ENCODE measurements around the gene CKS2.

The CKS2 gene

GRCh38 chr9:89347651-89348050 is 36.7 kb downstream of the CKS2 start:
- H3K4me2 ChIP-seq (ENCODE audit: low read depth, low read length, poor library complexity, severe bottlenecking), result no peak overlapping the region
- H2AFZ ChIP-seq (ENCODE audit: low read depth, low read length, severe bottlenecking), result no peak overlapping the region
- H3K4me3 ChIP-seq (ENCODE audit: insufficient read depth, low read length, poor library complexity, severe bottlenecking), result no peak overlapping the region
- no peak for TF ChIP-seq CTCF (IDR thresholded peaks at IDR 0.05; ENCODE audit: insufficient read depth, low read length, poor library complexity, severe bottlenecking)
- no peaks in the 10 kb centered on the region for H3K79me2 ChIP-seq (ENCODE audit: insufficient read depth, low read length)
- peaks cover 25% of the 10 kb centered on the region for H3K36me3 ChIP-seq (ENCODE audit: low read length)
- no peaks in the 10 kb centered on the region for H3K27me3 ChIP-seq (ENCODE audit: low read length)
- no peaks in the 10 kb centered on the region for H3K9me3 ChIP-seq (ENCODE audit: insufficient read depth, low read length)
- no peak overlapping the region for H3K9ac ChIP-seq (ENCODE audit: low read length)
- H3K27ac ChIP-seq (ENCODE audit: low read depth, low read length), result no peak overlapping the region
- H3K9me2 ChIP-seq (replicated peaks; ENCODE audit: insufficient read depth, low read length), result no peaks in the 10 kb centered on the region
- H3F3A ChIP-seq (ENCODE audit: insufficient read depth), result no peaks in the 10 kb centered on the region
- no peaks in the 10 kb centered on the region for H4K20me1 ChIP-seq (ENCODE audit: low read depth, low read length)

GRCh38 chr9:89349607-89350006 is 38.6 kb downstream of the CKS2 start:
- Histone ChIP-seq H3K79me2 (ENCODE audit: insufficient read depth, low read length) (no peaks in the 10 kb centered on the region), H3K27me3 (ENCODE audit: low read length) (no peaks in the 10 kb centered on the region), H2AFZ (ENCODE audit: low read depth, low read length, severe bottlenecking) (no peak overlapping the region), H3F3A (ENCODE audit: insufficient read depth) (no peaks in the 10 kb centered on the region), H3K9me3 (ENCODE audit: insufficient read depth, low read length) (no peaks in the 10 kb centered on the region), H3K9me2 (replicated peaks; ENCODE audit: insufficient read depth, low read length) (no peaks in the 10 kb centered on the region), H4K20me1 (ENCODE audit: low read depth, low read length) (no peaks in the 10 kb centered on the region), H3K4me2 (ENCODE audit: low read depth, low read length, poor library complexity, severe bottlenecking) (no peak overlapping the region), H3K36me3 (ENCODE audit: low read length) (peaks cover 24% of the 10 kb centered on the region), H3K9ac (ENCODE audit: low read length) (no peak overlapping the region), H3K4me3 (ENCODE audit: insufficient read depth, low read length, poor library complexity, severe bottlenecking) (no peak overlapping the region), H3K27ac (ENCODE audit: low read depth, low read length) (no peak overlapping the region)
- TF ChIP-seq EZH2phosphoT487 (conservative IDR thresholded peaks at IDR 0.05; ENCODE audit: low read length) (no peak), CTCF (IDR thresholded peaks at IDR 0.05; ENCODE audit: insufficient read depth, low read length, poor library complexity, severe bottlenecking) (no peak)

DNA sequence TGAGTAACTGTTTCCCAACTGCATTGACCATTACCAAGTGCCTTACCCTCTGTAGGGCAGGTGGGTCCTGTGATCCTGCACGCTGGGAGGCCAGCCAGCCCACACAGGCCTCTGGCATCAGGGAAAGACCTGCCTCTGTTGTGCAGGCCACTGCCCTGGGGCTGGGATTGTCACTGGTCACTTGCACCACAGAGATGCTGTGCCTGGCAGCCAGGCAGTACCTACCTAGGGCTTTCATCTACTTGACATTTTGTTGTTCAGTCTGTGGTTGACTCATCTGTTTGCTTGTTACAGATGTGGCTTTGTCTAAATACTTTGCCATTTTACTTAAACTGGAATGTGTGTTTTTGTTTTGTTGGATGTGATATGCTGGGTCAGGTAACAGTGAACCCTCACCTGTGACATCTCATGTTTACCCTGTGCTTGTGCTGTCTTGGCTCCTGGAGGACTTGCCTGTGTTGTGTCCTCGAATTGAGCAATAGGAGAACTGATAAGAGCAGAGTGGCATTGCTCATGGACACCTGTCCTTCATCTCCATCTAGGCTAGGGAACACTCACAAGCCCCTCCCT is 40.1 kb downstream of the CKS2 start:
- Histone ChIP-seq H2AFZ (ENCODE audit: low read depth, low read length, severe bottlenecking) (no peak overlapping the region), H3K27ac (ENCODE audit: low read depth, low read length) (no peak overlapping the region), H3K4me2 (ENCODE audit: low read depth, low read length, poor library complexity, severe bottlenecking) (no peak overlapping the region), H3F3A (ENCODE audit: insufficient read depth) (no peaks in the 10 kb centered on the region), H3K9me2 (replicated peaks; ENCODE audit: insufficient read depth, low read length) (no peaks in the 10 kb centered on the region), H3K36me3 (ENCODE audit: low read length) (peaks cover 17% of the 10 kb centered on the region), H4K20me1 (ENCODE audit: low read depth, low read length) (no peaks in the 10 kb centered on the region), H3K9me3 (ENCODE audit: insufficient read depth, low read length) (no peaks in the 10 kb centered on the region), H3K27me3 (ENCODE audit: low read length) (no peaks in the 10 kb centered on the region), H3K79me2 (ENCODE audit: insufficient read depth, low read length) (no peaks in the 10 kb centered on the region), H3K4me3 (ENCODE audit: insufficient read depth, low read length, poor library complexity, severe bottlenecking) (no peak overlapping the region), H3K9ac (ENCODE audit: low read length) (no peak overlapping the region)
- TF ChIP-seq CTCF (IDR thresholded peaks at IDR 0.05; ENCODE audit: insufficient read depth, low read length, poor library complexity, severe bottlenecking), result no peak
- TF ChIP-seq EZH2phosphoT487 (conservative IDR thresholded peaks at IDR 0.05; ENCODE audit: low read length), result no peak

Measured in SU-DHL-6 (cell line).